C4-2B (cell line): ENCODE data around the gene HKDC1.

Experiments used
- CTCF ChIP-seq: fragments of 450-650 bp; conservative IDR thresholded peaks from 2 replicates; pipeline ENCODE4 v1.5.1; 2017; ENCODE audit warnings: mild to moderate bottlenecking
- ZFX ChIP-seq: fragments of 450-650 bp; IDR thresholded peaks from 2 replicates; pipeline ENCODE4 v1.6.1; 2017

GRCh38 chr10:69220041-69220451 lies at the start of gene HKDC1:
- no peak for TF ChIP-seq CTCF
- TF ChIP-seq ZFX = no peak
